HG03521 (cell line): Measurements from ENCODE around the gene RPS19BP1.

Experiments used
- ATAC-seq: cut with Tn5 transposase; IDR thresholded peaks from one replicate; pipeline ENCODE4 v1.9.1; 2021; ENCODE audit warnings: mild to moderate bottlenecking, moderate library complexity; ENCODE audit not compliant: unreplicated experiment

The RPS19BP1 gene, protein sequence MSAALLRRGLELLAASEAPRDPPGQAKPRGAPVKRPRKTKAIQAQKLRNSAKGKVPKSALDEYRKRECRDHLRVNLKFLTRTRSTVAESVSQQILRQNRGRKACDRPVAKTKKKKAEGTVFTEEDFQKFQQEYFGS

DNA sequence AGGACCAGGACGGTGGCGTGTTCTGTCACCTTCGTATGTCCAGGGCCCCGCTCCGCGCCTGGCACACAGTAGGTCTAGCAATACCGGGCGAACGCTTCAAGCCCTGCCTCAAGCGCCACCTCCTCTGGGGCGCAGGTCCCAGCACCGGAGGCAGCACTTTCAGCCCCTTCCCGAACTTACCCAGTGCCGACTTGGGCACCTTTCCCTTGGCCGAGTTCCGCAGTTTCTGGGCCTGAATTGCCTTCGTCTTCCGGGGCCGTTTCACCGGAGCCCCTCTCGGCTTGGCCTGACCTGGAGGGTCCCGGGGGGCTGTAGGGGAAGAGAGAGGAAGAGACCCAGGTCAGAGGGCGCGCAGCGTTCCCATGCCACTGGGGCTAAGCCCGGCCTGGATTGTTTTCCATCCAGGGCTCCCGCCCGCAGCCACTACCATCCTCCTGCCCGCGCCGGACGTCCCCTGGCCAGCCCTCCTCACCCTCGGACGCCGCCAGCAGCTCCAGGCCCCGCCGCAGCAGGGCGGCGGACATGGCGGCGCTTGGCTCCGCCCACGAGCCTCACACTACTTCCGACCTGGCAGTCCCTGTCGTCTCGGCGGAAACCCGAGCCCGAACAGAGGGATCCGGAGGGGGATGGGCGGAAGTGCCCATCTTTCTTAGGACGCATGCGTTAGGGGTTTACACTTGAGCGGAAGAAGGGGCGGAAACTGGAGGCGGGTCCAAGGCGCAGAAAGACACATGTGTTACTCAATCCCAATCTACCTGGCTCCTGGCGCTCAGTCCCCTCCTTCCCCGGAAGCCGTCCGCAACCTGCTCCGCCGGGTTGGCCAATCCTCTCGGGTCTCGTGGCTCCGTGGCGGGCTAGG, at the start of gene RPS19BP1:
Gene RPS19BP1, minus strand, starts transcription at position 534 of the 859 bp plus-strand sequence. Its CDS starts 10 bp downstream, at position 524.
- ATAC-seq = peak; percentile 74

DNA sequence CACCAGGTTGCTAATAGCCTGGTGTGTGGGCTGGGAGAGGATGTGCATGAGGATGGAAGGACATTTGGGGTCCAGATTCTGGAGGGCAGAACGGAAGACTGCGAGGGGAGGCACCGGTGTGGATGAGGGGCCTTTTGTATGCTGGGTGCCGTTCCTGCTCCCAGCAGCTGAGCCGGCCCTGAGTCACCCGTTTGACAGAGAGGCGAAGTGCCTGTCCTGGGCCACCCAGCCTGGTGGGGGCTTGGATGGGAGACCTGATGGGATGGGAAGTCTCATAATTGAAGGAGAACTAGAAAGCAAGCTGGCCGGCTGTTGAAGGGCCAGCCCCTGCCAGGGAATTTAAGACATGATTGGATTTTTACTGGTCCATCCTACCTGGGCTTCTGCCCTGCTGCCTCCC, 48.8 kb upstream of the RPS19BP1 start:
- no peak for ATAC-seq

DNA sequence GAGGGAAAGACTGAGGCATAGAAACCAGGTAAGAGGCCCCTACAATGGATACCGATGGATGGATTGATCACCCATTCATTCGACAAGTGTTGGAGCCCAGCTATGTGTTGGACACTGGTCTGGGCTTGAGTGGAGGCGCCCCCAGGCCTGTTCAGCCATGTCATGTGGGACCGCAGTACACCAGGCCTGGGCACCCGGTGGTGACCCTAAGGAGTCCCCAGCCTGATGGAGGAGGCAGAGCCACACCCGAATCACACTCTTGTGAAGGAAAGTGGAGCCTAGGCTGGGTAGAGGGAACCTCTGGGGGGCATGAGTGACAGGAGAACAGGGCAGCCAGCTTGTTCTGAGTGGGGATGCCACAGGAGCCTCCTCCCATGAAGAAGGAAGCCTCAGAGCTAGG, 48.2 kb upstream of the RPS19BP1 start:
- ATAC-seq = no peak

DNA sequence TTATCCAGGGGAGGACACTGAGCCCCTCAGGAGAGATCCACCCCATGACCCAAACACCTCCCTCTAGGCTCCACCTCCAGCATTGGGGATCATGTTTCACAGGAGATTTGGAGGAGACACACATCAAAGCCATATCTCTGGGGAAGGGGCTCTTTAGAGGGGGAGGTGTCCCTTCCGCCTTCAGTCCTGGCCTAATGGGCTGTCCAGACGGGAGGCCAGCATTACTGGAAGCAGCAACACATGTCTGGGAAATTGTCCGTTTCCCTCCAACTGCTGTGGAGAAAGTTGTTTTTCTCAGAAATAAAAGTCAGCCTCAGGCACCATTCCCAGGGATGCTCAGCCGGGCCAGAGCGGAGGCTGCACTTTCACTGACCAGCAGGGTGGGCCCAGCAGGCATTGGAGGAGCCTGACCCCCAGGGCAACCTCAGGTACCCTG, 47.5 kb upstream of the RPS19BP1 start:
- ATAC-seq = no peak

DNA sequence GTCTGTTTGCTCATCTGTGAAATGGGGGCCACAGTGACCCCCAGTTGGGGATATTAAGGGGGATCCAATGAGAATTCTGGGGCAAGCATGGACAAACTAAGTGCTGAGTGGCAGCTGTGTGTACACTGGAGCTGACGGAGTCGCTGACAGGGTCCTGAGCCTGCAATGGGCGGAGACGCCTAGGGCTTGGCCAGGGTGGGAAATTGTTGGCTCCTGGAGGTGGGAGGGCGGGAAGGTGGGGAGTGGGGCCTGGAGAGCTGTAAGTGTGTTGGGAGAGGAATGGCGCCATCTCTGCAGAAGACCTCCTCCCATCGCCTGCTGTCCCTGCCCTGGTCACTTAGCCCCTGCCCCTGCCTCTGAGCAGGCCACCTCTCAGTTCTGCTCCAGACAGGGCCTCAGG, 45.4 kb upstream of the RPS19BP1 start:
- no peak for ATAC-seq

DNA sequence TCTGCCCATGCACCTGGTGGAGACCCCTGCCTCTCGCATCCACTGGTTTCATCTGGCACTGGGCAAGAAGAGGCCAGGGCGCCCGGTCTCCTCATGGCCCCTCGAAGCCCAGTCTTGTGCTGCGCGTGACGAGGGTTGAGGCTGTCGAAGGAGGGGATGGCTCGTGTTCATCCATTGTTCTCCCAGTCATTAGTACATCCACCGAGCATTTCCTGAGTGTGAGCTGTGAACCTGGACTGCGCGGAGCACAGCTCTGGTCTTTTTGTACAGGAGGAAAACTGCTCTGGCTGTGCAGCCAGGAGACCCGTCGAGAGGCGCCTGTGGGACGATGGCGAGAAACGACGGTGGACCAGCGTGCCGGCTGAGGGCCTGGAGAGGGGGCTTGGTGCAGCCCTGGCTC, 44.8 kb upstream of the RPS19BP1 start:
- ATAC-seq = no peak

DNA sequence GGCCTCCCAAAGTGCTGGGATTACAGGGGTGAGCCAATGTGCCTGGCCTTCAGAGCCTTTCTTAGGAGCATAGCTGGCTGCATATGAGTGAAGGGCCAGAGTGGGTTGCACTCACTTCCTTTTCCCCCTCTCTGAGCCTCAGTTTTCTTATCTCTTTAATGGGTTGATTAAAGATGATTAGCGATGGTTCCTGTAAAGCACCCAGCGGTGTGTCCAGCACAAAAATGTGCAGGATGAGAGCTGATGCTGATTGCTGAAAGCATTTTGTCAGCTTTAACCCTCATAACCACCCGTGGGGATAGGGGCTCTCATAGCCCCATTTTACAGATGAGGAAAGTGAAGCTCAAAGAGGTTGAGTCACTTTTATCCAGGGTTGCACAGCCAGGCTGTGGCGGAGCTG, 43.5 kb upstream of the RPS19BP1 start:
- no peak for ATAC-seq

DNA sequence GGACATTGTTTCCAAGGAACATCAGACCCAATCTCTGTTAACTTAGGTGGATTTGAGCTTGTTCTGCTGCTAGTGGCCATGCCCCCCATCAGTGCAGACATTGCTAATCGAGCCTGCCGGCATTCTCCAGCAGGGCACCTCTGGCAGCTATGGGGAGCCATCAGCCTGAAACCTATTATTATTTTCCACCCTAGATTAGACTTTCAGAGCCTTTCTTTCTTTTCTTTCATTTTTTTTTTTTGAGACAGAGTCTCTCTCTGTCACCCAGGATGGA, 42.9 kb upstream of the RPS19BP1 start:
- no peak for ATAC-seq

DNA sequence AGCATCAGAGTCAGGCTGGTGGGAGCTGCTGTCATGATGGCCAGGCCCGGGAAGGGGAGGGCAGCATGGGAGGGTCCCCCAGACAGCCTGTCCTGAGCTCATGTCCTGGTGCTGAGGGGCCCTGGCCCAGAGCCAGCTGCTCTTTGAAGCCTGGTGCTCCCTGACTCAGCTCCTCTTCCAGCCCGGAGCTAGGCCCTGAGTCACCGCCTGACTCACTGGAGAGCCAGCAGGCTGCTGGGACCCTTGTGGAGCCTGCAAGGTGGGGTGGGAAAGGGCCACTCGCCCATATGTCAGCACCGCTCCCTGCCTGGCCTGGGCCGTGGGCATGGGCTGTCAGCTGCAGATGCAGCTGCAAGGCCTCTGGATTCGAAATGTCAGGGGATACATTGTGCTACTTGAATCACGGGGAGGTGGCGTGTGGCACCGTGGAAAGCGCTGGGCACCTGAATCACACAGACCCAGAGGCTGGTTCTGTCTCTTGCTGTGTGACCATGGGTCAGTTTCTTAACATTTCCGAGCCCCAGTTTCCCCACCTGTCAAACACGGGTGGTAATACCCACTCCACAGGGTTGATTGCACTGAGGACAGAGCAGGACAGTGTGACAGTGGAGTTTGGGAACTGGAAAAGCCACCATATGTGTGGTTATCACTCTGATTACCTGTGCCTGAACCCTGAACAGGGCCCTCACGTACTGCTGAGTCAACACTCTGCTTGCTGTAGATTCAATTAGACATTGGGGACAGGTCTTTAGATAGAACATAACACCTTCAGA, 42.4 kb upstream of the RPS19BP1 start:
- ATAC-seq = no peak

DNA sequence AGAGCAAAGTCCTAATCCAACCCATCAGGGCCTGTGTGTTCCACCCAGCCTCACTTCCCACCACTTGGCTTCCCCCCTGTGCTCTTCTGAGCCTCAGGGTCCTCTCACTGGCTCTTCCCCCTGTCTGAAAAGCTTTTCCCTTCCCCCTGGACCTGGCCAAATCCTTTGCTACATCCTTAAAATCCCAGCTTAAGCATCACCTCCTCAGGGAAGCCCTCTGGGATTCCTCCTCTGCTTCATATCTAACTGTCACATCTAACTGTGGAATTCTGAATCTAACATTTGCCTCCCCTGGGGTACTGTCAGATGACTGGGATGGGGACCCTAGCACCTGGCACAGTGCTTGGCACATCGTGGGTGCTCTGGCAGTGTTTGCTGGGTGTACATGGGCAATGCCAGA, 39.0 kb upstream of the RPS19BP1 start:
- ATAC-seq = no peak

DNA sequence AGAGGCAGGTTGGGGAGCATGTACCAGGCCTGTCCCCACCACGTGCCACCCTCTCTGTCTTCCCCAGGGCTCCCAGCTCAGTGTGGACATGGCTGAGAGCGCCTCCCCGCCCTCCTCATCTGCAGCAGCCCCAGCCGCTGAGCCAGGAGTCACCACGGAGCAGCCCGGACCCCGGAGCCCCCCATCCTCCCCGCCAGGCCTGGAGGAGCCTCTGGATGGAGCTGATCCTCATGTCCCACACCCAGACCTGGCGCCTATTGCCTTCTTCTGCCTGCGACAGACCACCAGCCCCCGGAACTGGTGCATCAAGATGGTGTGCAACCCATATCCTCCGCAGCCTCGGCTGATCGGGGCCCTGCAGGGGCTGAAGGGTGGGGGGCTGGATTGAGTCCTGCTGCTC, 38.1 kb upstream of the RPS19BP1 start, which contains the start of gene CACNA1I:
Gene CACNA1I, plus strand, starts transcription at position 89 of the 400 bp plus-strand sequence. Its CDS starts 0 bp downstream, at position 89.
- ATAC-seq = no peak

DNA sequence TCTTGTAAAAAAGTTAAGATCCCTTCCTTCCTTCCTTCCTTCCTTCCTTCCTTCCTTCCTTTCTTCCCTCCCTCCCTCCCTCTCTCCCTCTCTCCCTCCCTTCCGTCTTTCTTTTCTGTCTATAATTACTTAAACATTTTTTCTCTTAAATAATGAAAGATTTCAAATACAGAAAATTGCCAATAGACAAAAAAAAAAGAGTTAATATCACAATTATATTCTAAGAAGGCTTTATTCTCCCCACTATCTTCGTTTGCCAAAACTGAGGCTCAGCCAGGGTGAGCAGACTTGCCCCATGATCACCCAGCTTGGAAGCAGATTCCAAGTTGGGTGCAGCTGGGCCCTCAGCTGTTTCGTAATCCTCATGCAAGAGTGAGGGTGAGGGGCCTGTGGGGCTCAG, 37.7 kb upstream of the RPS19BP1 start:
- ATAC-seq = no peak

DNA sequence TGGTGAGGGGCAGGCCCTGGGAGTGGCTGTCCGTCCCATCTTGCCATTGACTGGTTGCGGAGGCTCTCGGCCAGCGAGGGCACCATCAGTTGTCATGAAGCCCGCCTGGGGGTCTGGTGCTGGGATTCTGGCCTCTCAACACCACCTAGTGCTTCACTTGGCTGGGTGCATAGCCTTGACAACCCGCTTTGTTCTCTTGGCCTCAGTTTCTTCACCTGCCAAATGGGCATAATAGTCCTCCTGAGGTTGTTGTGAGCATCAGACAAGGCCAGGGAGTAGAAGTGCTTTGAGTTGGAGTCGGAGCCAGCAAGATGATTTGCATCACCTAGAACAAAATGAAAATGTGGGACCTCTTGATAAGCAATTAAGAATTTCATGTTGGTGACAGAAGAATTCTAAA, 36.5 kb upstream of the RPS19BP1 start:
- ATAC-seq = no peak

DNA sequence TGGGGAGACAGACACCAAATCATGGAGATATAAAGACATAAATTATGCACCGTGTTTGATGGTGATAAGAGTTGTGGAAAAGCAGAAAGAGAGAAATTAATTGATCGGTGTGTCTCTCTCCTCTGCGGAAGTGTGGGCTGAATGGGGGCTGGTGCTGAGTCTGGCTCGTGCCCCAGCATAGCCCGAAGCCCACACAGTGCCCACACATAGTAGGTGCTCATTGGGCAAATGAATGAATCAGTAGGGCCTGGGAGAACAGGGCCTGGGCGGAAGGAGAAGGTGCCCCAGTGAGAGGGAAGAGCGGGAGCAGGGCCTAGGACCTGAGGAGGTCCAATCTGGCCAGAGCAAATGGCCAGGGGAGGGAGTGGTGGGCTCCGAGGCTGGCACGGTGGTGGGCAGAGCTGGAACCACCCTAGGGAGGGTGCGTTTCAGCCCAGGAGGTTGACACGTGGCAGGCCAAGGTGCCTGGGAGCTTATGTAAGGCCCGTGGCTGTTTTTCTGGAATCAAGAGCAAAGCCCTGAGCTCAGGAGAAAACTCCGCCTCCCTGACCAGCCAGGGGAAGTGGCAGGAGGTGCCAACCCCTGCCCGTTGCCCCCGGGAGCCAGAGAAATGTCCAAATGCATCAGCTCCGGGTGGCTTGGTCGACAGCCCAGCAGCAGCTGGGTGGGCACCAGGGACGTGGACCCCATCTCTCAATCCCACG, 35.9 kb upstream of the RPS19BP1 start:
- no peak for ATAC-seq

DNA sequence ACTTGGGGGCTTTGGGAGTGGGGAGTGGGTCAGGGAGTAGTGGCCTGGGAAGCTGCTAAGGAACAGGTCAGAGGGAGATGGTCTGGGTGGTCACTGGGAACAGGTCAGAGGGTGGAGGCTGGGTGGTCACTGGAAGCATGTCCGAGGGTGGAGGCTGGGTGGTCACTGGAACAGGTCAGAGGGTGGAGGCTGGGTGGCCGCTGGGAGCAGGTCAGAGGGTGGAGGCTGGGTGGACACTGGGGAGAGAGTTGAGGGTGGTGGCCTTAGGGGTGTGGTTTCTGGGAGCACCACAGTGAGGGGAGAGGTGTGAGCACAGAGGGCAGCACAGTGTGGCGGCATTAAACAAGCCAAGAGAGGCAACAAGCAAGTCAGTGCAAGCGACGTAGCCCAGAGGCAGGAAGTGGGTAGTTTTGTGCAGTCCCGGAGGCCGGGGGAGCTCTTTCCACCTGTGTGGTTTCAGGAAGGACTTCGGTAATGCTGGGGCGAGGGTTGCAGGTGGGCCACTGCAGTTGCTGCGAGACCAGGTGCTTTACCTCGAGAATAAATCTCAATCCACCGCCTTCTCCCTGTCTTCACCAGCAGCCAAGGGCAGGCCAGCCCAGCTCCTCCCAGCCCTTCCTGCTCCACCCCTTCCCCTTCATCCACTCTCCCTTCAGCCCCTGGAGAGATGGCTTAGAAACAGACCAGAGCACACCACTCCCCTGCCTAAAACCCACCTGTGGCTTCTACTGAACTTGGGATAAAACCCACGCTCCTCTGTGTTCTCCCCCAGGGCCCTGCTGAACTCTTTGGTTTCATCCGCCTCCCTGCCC, 34.8 kb upstream of the RPS19BP1 start:
- ATAC-seq = no peak

DNA sequence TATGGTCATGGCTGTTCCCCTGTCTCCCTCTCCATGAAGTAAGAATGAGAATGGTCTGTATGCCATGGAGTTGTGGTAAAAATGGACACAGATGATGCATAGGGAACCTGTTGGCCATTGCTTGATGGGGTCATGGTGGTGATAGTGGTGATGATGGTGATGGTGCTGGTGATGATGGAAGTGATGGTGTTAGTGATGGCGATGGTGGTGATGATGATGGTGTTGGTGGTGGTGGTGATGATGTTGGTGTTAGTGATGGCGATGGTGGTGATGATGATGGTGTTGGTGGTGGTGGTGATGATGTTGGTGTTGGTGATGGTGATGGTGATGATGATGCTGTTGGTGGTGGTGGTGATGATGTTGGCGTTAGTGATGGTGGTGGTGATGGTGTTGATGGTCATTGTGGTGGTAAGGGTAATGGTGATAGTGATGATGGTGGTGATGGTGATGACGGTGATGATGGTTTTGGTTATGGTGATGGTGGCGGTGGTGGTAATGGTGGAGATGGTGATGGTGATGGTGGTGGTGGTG, 32.9 kb upstream of the RPS19BP1 start:
- no peak for ATAC-seq

DNA sequence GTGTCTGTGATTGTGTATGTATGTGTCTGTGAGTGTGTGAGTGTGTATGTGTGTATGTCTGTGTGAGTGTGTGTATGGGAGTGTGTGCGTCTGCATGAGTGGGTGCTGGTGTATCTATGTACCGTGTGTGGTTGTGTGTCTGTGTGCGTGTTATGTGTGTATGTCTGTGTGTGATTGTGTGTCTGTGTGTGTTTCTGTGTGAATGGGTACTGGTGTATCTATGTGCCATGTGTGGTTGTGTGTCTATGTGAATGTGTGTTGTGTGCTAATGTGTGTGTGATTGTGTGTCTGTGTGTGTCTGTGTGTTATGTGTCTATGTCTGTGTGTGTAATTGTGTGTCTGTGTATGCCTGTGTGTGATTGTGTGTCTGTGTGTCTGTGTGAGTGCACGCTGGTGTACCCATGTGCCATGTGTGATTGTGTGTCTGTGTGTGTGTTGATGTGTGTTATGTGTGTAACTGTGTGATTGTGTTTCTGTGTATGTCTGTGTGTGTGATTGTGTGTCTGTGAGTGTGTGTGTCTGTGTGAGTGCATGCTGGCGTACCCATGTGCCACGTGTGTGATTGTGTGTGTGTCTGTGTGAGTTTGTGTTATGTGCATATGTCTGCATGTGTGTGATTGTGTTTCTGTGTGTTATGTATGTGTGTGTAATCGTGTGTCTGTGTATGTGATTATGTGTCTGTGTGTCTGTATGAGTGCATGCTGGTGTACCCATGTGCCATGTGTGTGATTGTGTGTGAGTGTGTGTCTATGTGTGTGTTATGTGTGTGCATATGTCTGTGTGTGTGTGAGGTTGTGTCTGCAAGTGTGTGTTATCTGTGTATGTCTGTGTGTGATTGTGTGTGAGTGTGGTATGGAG, 31.3 kb upstream of the RPS19BP1 start:
- ATAC-seq = no peak

DNA sequence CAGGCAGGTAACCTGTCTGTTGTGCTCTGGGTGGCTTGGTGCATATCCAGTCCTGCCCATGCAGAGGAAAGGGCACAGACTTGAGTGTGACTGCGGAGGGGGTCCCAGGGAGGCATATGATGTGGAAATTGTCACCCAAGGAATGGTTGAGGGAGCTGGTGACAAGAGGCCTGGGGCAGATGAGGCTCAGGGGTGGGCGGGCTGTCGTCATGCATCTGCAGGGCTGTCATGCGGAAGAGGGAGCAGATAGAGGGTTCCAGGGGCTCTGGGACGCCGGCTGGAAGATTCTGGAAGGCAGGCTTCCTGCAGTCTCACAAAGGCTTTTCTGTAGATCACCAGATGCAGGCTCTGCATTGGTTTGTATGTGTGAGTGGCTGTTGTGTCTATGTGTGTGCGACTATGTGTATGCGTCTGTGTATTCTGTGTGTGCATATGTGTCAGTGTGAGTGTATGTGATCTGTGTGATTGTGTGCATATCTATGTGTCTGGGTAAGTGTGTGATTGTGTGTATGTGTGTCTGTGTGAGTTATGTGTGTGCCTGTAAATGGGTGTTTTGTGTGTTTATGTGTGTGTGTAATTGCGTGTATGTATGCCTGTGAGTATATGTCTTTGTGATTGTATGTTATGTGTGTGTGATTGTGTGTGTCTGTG, 30.4 kb upstream of the RPS19BP1 start:
- ATAC-seq = no peak

DNA sequence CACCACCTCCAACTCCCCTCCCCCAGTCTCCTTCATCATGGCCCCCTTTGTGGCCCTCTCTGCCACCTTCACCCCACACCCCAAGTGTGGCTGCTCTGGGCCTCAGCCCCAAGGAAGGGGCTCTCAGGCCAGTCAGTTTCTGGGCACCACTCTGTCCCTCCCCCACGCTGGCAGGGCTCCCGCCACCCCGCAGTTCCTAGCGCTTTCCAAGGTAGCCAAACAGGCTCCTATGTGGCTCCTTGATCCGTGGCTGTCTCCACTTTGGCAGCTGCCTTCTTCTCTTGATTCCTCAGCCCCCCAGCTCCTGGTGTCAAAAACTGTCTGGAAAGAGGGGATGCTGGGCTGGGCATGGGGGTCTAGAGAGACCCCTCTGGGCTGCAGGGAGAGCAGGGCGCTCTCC, 27.6 kb upstream of the RPS19BP1 start:
- no peak for ATAC-seq
